HG03066 (cell line): ENCODE measurements around the gene AGMAT.
A peak's percentile ranks its signal among the peaks of the same experiment; 100 is the strongest.

Experiments used
- ATAC-seq: cut with Tn5 transposase; IDR thresholded peaks from one replicate; pipeline ENCODE4 v1.9.1; 2021; ENCODE audit warnings: low read depth; ENCODE audit not compliant: unreplicated experiment

Gene AGMAT

DNA sequence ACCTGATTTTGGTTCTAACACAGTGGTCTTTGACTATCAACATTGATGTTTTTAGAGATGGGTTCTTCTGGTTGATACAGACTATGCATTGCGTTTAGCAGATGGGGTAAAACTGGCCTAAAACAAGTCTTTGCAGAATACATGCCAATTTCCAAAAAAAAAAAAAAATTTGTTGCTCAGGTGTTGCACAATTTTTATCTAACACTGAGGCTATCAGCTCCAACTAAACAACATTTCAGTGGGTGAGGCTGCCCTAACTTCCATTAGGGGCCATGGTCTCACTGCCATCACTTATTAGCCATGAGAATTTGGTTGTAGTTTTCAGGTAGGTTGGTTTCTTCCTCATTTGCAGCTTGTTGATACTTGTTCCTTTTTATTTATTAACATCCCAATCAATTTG, 14.0 kb downstream of the AGMAT start:
- ATAC-seq, result no peak

DNA sequence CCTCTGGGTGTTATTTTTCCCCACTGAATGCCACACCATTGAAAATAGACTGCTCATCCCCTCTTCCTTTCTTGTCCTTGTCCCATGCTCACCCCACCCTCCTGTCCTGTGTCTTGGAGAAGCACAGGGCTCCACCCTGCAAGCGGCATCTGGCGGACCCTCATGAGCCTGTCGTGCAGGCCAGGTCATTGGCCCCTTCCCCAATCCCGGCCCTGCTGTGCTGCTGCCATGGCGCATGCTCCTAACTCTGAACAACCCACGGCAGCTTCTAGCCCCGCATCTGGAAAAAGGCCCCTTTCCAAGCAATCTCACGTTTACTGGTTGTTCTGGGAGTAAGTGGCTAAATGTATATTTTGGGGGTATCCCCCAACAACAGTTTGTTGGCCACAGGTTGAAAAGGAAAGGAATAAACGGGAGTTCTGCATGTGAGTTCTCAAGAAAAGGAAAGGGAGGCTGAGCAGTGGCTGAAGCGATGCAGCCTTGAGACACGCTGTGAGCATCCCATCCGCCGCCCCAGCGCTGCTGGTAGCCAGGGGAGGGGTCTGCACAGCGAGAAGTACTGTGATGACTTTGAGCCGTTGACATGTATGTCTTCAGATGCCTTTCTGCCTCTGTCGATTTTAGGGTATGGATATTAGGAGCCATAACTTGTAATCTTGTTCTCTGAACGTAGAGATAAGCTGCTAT, 16.3 kb downstream of the AGMAT start:
- ATAC-seq, result no peak

DNA sequence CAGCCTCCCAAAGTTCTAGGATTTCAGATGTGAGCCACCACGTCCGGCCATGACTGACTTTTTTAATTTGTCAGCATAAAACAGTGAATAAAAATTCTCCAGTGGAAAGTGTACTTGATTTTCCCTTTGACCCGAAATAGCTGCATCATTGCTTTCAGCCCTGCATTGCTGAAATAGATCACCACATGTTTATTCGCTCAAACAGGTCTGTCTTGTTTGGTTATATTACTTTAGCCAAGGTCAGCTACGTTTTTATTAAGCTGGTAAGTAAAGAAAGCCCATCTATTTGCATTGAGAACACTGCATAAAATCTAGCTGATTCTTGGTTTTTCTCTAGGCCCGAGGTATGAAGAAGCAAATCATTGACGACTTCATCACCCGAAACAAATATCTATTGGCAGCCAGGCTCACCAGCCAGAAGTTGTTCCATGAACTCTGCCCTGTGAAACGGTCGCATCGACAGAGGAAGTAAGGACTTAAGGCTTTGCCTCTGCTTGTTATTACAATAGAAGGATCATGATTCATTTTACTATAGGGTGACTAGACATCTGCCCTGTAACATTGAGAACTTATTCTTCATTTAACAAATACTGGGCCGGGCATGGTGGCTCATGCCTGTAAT, 25.6 kb downstream of the AGMAT start:
- no peak for ATAC-seq

DNA sequence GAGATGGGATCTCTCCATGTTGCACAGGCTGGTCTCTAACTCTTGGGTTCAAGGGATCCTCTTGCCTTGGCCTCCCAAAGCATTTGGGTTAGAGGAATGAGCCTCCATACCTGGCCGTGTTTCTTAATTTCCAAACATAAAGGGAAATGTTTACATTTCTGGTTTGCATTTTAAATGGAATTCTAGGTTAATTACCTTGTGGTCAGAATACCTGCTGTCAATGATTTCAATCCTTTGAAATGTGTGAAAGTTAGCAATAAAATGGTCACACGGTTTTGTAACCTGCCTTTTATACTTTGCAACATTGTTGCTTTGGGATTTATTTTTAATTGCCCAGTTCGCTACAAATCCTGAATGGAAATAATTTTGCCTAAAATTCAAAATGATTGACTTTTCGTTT, 26.3 kb downstream of the AGMAT start:
- ATAC-seq, result no peak

DNA sequence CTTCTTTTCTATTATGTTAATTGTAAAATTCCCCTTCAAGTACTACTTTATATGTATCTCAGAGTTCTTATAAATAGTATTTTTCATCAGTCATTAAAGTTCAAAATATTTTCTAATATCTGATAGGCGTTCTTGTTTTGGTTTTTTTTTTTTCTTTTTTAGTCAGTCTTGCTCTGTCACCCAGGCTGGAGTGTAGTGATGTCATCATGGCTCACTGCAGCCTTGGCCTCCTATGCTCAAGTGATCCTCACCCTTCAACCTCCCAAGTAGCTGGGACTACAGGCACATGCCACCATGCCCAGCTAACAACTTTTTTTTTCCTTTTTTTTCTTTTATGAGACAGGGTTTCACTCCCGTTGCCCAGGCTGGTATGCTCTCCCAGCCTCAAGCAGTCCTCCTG, 27.3 kb downstream of the AGMAT start:
- no peak for ATAC-seq

DNA sequence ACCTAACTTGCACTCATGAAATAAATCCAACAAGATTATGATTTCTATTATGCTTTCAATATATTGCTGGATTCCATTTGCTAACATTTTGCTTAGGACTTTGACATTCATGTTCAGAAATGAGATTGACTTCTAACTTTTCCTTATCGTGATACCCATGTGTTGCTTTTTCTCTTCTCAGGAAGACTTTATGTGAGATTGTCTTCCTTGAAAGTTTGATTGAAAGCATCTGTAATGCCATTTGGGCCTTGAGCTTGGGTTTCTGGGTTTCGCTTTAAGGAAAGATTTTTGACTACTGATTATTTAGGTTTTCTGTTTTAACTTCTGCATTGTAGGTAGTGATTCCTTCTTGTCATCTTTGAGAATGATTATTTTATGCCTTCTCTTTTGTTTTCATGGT, 27.8 kb downstream of the AGMAT start:
- ATAC-seq, result no peak

DNA sequence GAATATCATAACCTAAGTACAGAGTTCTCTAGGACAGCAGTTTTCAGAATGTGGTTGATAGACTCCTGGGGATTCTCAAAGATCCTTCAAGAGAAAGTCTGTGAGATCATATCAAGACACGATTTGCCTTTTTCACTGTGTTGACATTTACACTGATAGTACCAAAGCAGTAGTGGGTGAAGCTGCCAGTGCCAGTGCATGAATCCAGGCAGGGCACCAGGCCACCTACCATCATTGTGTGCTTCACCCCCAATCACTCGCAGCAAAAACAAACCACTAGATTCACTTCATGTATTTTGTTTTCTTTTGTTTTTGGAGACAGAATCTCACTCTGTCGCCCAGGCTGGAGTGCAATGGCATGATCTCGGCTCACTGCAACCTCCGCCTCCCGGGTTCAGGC, 34.3 kb downstream of the AGMAT start:
- no peak for ATAC-seq

DNA sequence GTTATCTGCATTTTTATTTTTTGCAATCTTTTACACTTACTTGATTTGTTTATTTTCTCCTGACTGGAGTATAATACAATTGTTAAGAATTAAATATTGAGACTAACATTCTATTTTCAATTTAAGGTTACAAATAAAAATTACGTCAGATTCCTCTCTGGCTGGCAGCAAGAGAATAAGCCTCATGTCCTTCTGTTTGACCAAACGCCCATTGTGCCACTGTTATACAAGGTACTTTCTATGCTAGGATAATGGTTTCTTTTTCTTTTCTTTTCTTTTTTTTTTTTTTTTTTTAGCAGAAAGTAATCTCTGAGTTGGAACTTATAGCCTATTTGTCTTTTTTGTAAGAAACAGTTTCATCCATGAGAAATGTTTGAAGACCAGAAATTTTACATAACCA, 38.2 kb downstream of the AGMAT start:
- no peak for ATAC-seq

DNA sequence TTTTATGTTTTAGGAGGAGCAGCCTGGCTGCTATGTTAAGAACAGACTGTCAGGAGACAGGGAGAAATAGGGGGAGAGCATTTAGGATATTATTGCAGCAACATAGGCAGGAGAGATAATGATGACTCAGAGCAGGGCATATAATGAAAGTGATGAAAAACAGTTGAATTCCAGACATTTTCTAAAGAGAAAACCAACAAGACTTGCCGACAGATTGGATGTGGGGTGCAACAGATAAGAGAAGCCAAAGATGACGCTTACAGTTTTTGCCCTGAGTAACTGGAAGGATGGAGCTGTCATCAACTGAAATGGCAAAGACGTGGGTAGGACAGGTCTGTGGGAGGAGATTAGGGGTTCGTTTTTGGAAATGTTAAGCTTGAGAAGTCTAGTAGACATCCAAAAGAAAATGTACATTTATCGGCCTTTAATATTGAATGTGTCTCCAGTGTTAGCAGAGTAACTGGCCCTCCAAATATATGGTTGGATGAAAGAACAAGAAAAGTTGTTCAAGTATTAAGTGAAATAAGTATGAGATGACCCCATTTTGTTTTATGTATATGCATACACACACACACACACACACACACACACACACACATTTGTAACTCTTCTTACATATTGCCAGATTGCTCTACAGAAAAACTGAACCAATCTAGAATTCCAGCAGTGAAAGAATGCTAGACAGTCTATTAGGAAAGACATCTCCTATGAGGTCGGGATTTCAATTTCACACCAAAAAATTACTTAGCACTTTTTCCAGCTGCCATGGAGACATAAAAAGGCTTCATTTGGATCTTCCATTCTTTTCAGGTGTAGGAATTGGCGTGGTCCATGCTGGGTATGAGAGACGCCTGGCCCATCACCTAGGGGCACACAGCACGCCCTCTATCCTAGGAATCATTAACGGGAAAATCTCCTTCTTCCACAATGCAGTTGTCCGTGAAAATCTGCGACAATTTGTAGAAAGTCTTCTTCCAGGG, 41.0 kb downstream of the AGMAT start:
- ATAC-seq, result no peak

DNA sequence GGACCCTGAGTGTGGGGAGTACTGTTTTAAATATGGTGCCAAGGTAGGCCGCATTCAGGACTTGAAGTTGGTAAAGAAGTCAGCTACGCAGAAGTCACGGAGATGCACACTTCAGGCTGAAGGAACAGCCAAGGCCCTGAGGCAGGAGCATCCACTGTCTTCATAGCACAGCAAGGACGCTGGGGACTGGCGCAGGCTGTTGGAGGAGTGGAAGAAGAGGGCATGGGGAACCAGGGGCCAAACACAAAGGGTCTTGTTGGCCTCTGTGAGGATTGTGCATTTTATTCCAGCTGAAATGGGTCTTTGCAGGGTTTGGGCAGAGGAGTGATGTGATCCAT, 41.6 kb downstream of the AGMAT start:
- no peak for ATAC-seq

DNA sequence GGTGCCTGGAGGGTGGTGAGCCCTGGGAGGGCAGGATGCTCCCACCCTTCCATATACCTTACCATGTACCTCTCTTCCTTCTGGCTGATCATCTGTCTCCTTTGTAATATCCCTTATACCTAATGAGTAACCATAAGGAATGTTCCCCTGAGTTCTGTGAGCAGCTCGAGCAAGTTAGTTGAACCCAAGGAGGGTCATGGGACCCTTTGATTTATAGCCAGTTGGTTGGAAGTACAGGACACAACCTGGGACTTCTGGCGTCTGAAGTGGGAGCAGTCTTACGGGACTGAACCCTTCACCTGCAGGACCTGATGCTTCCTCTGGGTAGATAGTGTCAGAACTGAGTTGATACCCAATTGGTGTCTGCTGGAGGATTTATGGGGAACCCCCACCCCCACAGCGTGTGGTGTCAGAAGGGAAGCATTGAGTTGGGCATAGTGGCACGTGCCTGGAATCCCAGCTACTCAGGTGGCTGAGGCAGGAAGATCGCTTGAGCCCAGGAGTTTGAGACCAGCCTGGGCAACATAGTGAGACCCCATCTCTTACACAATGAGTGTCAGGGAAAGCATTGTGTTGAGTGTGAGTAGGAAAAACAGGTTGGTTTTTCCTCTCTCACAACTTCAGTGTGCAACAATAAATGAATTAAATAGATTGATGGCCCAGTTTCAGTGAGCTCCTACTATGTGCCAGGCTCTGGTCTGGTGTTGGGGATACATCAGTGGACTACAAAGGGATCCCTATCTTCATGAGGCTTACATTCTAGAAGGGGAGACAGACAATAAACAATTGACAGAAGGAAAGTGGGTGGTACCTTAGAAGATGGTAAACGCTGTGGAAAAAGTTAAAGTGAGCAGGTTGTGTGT, 42.2 kb downstream of the AGMAT start:
- no peak for ATAC-seq

DNA sequence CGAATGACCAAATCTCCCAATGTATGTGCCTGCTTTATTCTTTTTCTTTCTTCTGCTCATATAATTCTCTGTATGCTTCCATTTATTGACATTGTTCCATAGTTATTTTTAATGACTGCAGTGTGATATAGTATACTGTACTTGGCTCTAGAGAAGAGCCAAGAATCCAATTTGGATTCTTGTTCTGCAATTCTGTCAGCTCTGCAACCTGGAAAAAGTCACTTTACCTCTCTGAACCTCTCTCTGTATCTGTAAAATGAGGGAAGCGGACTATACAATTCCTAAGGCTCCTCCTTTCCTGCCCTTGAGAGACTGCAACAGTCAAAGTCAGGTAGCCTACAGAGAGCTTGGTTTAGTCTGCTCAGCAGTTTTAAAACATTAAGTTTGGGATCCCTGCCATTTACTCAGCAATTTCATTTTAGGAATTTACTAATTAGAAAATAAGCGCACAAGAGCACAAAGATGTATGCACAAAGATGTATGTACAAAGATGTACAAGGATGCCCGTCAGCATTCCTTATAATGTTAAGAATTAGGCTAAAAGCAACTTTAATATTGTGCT, 43.5 kb downstream of the AGMAT start:
- no peak for ATAC-seq

DNA sequence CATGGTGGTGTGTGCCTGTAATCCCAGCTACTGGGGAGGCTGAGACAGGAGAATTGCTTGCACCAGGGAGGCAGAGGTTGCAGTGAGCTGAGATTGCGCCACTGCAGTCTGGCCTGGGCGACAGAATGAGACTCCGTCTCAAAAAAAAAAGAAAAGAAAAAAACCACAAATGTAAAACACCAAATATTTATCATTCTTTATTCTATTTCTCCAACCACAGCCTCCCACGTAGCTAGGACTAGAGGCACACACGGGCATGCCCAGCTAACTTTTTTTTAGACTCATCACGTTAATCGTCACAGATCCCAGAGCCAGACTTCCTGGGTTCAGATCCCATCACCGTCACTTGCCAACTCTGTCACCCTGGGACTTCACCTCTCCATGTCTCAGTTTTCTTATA, 44.7 kb downstream of the AGMAT start:
- ATAC-seq, result no peak

DNA sequence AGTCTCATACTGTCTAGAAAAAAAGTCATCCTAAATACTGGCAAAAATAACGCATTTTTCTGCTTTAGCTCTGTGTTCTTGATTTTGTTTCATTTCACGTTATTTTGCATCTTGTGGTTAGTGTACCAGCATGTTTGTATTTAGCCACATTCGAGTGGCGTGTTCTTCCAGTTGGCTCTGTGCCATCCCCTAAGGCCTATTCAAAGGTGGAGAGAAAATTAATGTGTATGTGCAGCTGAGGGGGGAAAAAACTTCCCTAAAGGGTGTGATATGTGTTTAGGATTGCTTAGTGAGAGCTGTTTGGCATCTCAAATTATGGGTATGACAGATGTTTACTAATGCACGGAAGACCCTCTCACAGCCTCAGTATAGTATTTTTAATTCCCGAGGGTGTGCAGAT, 46.1 kb downstream of the AGMAT start:
- no peak for ATAC-seq

DNA sequence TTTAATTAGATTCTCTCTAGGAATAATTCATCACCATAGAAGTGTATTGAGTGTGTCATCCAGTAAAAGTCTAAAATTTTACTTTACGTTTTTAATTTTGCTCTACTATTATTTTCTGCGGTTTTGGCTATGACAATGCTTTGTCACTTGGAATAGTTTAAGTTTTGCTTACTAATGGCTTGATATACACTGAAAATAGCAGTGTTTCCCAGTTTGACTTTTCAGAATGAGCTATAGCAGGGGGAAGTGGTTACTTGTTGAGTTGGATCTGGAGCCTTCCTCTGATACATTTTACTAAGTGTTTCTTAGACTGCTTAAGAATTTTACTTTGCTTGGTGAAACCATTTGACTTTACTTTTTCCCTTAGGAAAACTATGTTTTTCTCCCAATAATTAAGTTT, 53.2 kb downstream of the AGMAT start:
- no peak for ATAC-seq

DNA sequence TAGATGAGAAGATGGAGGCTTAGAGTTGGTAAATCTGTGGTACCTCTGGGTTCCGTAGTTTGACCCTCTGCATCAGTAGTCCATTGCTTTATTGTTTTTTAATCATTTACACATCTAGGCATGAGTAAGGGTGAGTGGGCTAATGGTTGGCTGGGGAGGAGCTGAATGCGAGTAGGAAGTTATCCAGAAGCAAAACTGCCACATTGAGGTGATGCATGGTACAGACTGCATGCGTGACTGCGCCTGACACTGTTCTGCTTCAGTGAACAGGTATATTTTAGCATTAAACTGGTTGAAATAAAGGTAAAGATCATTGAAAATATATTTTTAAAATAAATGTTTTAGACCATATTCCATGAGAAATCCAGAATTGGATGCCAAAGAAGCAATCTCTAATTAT, 53.8 kb downstream of the AGMAT start:
- ATAC-seq, result no peak

DNA sequence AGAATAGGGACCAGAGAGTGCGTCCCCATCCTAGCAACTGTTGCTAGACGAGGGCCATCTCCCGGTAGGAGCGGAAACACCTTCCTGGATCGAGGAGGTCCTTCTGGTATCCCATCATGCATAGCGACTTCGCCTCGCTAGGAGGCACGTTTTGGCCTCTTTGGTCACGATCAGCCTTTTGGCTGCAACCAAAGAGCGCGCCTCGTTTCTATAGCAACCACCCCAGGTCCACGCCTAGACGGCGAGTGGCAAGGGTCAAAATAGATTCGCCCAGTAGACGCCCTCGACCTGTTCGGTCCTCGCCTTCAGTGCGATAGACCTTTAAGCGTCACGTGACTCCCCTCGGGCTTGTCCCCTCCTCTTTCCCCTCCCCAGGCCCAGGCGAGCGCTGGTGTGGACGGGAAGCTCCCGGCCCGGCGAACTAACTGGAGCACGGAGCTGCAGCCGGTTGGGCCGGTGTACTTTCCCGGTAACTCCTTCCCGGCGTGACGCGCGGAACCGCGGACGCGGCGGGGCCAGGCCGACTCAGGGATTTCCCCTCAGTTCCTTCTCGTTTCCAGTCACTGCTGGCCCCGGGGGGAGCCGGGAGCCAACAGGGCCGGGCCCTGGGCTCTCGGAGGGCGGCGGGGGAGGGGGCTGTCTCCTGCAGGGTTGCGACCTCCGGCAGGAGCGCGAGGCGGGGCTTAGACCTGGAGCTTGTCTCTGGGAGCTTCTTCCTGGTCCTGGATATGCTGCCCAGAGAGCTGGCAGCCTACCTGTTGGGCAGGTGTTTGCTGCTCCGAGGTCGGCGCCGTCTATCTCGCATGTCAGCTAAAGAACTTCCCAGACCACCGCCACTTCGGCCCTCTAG, 58.1 kb downstream of the AGMAT start, which contains the start of gene DNAJC16:
DNAJC16 (plus strand) TSS at position 359 of the 850 bp plus-strand sequence. CDS start 2,258 bp downstream, outside the sequence.
- ATAC-seq, result peak; percentile 51

DNA sequence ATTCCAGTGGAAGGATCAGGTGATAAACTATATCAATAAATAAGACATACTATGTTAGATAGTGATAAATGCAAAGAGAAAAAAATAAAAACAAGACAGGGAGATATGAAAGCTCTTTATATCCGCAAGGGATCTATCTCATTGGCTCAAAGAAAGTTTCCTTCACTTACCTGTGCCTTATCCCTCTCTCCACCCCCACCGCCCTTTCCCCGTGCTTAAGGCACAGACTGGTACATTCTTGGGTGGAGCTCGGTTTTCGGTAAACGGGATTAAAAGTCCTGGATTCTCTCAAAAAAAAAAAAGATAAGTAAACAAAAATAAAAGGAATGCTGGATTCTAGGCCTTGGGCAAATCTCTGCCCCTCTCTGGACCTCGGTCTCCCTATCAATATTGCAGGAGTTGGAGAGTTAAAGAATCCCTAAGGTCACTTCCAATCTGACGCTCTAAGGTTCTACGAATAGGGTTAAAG, 58.8 kb downstream of the AGMAT start:
- ATAC-seq, result no peak
